Renal cortex interstitium (tissue), 11 donors: ENCODE results near the gene RPTOR. TPM values are rescaled to one million over a fixed set of nuclear protein-coding genes. Genes with fewer than 3 reads are reported as not detected.
A peak's percentile ranks its signal among the peaks of the same experiment; 100 is the strongest.

Source experiments
- DNase-seq, 11 donors: peaks; one replicate each; pipeline ENCODE4 v3.0.0-alpha.2; 2013; ENCODE audit warnings: low read depth in 9 of 11, low spot score in 4 of 11; ENCODE audit errors: extremely low read depth in 1 of 11
- polyA plus RNA-seq, 3 donors: library from polyadenylated mRNA; unstranded; fragments of 120-200 nt; gene quantifications; one replicate each; pipeline ENCODE4 v1.2.1, GENCODE V29; 2013; ENCODE audit not compliant: insufficient read length in 3 of 3

RPTOR gene
- polyA plus RNA-seq, 3 donors = 17.2 to 22.5 (median 21.4) TPM

DNA sequence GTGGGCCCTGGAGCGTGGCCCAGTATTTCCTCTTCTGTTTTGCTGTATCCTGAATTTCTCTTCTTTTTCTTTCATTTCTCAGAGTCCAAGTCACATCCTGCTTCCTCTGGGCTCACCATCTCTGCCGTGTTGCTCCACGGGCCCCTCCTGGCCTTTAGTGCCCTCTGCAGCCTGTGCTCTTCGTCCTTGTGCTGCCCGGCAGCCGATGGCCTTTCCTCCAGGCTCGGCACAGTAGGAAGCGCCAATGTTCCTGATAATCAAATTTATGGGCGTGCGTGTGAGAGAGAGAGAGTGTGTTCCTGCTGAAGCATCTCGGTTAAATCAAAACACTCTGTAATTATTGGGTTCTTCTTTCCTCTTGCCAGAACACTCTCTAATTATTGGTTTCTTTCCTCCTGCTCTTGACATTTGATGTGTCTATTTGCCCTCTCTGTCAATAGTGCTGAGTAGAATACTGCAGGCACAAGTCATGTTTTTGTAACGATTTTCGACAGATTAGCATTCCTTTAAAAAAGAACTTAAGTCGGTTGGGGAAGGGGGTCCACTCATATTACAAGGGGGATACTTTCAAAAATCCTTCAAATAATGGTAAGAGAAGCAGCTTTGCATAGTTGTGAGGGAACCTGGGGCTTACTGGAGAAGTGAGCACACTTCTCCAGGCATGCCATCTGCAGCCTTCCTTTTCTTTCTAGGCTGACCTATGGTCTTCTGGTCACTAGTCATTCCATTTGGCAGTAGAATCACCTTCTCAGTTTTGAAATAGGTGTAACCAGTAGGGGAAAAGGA, 126.6 kb downstream of the RPTOR start:
- no peak for DNase-seq

DNA sequence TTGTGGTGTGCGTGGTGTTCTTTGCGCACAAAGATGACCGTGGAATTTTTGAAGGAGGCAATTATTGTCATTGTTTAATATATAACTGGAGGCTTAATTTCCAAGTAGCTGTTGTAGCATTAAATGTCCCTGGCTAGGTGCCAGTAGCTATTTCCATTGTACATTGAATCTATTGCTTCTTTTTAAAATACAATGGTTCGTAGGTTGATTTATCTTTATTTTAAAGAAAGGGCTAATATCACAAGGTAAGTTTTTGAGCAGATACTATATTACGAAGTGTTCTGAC, 127.1 kb downstream of the RPTOR start:
- DNase-seq = no peak

DNA sequence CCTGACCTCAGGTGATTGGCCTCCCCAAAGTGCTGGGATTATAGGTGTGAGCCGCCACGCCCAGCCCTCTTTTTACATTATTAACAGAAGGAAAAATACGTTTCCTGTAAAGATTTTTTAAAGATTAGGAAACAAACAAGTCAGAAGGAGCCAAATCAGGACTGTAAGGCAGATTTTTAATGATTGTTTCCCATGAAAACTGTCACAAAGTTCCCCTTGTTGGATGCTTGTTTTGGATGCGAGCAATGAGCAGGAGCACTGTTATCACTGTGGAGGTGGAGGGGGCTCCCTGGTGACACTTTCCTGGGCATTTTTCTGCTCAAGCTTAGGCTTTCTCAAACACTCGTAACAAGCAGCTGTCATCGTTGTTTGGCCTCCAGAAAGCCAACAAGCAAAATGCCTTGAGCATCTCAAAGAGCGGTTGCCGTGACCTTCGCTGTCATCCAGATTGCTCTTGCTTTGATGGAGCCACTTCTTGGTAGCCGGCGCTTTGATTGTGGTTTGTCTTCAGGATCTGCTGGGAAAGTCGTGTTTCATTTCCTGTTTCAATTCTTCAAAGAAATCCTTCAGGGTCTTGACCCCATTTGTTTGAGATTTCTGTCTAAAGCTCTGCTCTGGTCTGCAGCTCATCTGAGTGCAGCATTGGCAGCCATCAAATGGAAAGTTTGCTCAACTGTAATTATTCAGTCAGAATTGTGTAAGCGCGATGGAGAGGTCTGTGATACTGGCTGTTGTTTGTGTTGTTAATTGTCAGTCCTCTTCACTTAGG, 128.7 kb downstream of the RPTOR start:
- DNase-seq = no peak

DNA sequence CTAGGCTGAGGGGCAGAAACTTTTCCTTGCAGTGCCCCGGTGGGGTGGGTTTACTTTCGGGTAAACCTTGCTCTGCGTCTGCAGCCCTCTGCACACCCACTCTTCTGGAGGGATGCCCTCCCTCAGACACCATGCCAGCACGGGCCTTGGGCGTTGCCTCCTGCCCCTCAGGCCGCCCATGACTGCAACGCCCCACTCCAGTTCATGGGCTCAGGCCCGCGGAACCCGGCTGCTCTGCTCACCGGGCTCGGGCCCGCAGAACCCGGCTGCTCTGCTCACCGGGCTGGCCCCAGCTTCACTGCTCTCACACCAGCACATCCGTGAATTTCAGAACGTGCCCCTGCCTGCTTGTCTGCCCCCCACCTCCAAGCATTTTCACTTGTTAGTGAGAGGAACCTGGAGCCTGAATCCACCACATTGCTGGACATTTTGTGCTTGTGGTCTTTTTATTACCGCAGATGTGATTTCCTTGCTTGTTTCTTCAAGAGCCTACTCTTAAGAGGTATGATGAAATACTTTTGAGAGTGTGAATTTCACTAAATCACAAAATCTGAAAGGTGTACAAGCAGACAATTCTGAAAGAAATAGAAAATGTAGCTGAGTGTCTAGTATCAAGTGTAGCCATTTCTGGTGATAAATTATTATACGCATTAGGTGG, 130.9 kb downstream of the RPTOR start:
- no peak for DNase-seq

DNA sequence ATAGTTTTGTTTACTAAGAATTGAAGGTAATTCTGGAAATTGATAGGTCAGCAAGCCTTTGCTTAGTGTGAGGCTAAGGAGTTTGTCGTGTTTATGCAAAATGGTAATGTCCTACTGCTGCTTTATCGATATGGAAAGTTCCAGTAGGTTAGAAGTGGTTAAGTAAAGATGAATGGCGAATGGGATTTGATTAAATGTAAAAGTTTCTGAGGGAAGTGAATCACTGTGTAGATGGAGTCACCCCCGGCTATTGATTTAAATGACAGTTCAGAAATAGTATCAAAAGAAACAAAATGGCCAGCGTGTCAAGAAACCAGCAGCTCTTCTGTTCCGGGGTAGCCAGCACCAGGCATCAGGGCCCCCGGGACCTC, 131.4 kb downstream of the RPTOR start:
- DNase-seq = no peak

DNA sequence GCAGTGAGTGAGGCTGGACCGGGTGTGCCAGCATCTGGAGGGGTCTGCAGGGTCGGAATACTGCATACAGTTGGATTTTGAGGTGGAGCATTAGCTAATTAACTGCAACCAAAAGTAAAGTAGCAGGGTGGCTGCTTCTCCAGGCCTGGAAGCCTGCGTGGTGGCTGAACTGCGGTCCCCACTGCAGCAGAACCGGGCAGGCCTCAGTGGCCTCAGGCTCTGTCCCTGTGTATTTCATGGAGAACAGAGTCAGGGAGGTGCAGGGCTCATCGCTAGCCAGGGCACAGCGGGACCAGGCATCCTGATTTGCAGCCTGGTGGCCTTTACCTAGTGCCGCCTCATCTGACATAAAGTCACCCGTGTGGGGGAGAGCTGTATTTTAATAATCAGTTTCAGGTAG, 131.9 kb downstream of the RPTOR start:
- DNase-seq = no peak

DNA sequence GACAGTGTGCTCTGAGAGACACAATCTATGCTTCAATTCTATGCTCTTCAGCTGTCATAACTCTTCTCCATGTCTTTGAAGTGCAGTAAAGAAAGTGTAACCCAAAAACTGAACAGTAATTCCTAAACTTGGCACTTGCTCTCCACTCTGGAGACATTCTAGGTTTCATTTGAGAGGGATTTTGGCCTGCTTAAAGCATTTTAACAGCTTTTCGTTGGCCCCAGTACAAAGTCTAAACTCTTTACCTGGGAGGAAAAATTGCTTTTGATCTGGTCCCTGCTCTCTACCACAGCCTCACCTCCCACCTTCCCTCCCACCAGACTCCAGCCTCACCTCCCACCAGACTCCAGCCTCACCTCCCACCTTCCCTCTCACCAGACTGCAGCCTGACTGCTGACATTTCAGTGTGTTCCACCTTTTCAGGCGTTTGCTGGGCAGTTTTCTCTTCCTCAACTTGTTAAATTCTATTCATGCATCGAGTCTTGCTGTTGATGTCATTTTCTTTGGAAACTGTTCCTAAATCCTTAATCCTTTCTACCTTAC, 132.6 kb downstream of the RPTOR start:
- no peak for DNase-seq

DNA sequence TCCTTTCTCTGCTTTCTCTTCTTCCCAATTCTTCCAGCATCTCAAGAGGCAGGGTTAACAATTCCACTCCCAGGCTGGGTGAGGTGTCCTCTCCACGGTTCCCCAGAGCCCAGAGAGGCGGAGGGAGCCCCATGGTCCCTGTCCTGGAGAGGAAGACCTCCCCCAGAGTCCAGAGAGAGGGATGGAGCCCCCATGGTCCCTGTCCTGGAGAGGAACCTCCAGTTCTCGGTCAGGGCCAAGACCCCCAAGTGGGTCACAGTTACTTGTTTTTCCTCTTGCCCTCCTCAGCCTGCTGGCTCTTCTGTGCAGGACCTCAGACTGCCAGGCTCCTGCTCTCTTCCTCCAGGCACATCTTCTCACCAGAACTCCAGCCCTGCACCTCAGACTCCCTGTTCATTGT, 135.2 kb downstream of the RPTOR start:
- DNase-seq = no peak

DNA sequence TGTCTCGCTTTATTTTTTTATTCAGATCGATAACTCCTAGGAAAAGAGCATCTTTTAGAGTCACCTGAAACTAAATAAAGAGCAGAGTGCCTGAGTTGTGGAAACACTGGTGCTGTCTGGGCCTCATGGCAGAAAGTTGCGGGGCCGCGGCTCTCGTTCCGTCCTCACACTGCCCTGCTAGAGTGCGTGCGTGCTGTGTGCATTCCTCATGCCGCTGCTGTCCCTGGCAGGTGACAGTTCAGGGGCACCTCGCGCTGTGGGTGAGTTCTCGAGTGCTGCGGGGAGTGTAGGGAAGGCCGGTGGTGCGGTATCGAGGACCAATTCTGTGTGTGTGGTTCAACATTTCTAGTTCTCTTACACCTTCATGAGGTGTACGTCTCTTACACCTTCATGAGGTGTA, 136.6 kb downstream of the RPTOR start:
- DNase-seq = no peak

DNA sequence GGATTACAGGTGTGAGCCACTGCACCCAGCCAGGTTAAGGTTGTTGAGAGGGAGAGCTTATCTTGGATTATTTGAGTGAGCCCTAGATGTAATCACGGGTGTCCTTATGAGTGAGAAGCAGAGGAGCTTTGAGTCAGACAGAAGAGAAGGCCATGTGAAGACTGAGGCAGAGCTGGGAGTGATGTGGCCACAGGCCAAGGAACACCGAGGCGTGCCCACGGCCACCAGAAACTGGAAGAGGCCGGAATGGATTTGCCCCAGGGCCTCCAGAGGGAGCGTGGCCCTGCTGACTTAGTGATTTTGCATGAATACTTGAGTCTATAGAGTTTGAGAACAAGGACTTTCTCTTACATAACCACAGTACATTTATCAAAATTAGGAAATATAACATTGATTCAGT, 137.7 kb downstream of the RPTOR start:
- DNase-seq = no peak

DNA sequence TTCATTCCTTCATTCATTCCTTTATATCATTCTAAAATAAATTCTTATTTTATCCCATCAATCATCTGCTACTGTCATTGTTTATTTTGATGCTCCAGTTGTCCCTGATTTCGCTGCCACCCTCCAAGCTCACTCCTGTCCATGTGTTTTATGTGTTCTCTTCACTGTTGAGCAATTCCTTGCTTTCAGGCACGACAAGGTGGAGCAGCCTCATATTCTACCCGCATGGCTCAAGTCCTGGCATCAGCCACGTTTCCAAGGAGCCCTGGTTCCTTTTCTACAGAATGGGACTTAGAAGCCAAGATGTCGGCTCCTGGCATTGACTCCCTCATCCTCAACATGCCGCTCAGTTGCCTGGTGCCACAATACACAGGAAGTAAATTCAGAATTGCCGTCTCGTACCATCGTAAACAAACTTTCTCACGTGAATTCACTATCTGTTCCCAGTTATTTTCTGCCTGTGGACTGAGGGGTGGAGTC, 139.0 kb downstream of the RPTOR start:
- DNase-seq = no peak

DNA sequence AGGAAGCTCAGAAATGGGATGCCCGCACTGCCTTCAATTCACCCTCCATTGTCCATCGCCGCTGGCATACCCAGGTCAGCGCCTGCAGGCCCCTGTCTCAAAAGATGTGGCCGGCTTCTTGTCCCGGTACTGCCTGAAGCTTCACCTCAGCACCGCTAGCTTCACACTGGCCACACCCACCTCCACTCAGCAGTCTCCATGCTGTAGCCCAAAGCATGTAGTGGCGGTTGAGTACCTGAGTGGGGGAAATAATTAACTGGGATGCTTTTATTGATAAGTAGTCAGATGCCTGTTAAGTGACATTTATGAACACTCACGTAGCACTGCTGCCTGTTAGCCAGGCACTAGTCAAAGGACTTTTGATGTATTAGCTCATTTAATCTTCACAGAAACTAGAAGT, 143.2 kb downstream of the RPTOR start:
- no peak for DNase-seq

DNA sequence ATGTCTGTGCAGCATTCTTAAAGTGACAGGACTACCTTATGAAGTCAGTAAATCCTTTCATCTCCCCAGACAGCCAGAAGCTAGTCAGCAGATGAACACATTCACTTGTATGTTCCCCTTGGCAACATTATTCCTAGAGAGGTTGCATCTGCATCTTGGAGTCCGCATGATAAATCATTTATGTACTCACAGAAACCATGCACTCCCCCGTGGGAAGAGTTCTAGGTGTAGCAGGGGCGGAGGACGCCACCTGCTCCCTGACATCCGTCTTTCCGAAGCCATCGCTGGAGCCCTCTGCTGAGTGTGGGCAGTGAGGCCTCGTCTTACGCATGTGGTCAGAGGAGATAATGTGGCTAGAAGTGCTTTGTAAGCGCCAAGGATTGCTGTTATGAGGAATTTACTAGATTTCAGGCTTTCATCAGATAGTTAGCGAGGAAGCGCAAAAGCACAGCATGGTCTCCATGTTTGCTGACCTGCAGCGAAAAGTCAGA, 144.5 kb downstream of the RPTOR start:
- no peak for DNase-seq

DNA sequence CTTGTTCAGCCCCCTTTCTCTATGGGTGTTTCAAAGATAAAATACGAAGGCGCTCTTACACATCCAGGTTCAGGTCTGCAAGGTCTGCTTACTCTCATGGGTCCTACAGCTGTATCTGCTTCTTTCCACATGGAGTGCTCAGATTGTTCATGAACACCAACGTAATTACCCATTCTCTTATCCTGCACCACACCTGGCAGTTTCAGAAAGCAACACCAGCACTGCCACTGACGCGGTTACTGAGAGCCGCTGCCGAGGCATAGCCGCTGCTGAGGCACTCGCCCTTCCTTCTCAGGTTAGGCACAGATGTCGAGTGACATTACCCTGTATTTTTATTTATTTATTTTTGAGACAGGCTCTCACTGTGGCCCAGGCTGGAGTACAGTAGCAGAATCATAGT, 147.1 kb downstream of the RPTOR start:
- no peak for DNase-seq

DNA sequence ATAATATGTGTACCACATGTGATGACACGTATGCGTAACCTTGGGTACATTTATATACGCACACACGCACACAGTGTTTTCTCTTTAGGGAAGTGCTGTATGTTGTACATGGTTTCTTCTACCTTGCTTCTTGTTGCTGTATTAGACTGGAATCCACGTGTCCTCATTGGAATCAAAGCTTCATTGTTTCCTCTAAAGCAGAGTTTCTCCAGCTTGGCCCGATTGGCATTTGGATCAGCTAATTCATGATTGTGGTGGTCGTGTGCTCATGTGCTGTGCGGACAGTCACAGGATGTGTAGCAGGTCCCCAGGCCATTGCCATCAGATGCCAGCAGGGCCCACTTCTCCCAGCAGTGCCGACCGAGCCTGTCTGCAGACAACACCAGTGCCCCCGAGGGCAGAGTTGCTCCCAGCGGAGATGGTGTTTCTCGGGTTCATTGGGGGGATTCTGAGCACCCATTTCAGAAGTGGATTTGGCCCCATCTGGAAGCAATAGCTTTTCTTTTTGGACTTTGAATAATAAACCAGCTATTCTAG, 148.4 kb downstream of the RPTOR start:
- no peak for DNase-seq

DNA sequence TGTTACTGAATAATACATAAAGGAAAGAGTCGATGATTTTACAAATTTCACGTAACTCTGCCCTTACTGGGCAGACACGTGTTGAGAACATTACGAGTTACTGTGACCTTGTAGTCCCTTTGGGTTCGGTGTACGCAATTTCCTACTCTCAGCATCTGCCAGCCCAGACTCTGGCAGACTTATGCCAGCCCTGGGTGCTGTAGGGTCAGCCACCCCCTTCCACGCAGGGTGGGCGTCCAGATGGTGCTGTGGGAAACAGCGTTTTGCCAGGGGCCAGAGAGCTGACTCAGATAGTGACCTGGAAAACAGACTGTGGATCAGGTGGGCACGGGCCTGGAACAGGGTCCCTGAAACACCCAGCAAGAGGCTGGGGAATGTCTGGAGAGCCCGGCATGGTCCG, 148.9 kb downstream of the RPTOR start:
- no peak for DNase-seq

DNA sequence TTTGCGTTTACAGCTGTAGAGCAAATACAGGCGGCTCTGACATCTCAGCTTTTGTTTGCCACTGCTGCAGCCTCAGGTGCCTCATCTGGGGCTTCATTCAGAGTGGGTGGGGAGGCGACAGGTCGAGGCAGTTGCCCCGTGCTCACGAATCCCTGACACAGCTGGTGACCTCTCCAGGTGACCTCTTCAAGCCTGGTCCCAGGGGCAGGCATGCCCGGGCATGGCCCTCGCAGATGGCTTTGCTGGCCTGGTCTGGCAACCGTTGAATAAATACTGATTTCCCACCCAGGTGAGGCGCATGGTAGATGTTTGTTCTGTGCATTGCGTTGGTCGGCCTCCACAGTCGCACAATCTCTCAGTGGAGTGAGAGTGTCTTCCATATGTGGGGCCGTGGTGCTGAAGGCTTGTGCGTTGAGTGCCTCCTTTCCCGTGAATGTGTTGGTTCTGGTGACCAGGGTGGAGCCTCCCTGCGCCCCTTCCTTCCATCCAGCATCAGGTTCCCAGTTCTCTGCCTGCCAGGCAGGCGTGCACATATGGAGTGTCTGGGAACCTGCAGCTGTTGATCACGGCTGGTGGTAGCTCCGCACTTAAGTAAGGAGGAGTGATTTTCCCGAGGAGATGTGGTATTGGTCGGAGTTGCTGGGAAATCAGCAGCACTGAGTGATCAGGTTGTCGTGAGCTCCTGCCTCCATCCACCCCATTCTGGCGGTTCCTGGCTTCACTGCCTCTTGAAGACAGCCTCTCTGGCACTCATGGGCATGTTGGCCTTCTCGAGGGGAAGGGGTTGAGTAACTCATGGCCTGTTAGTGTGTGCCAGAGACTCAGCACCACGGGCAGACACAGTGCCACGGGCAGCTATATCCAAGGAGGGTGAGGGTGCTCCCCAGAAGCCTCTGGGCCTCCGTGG, 149.7 kb downstream of the RPTOR start:
- DNase-seq = no peak

DNA sequence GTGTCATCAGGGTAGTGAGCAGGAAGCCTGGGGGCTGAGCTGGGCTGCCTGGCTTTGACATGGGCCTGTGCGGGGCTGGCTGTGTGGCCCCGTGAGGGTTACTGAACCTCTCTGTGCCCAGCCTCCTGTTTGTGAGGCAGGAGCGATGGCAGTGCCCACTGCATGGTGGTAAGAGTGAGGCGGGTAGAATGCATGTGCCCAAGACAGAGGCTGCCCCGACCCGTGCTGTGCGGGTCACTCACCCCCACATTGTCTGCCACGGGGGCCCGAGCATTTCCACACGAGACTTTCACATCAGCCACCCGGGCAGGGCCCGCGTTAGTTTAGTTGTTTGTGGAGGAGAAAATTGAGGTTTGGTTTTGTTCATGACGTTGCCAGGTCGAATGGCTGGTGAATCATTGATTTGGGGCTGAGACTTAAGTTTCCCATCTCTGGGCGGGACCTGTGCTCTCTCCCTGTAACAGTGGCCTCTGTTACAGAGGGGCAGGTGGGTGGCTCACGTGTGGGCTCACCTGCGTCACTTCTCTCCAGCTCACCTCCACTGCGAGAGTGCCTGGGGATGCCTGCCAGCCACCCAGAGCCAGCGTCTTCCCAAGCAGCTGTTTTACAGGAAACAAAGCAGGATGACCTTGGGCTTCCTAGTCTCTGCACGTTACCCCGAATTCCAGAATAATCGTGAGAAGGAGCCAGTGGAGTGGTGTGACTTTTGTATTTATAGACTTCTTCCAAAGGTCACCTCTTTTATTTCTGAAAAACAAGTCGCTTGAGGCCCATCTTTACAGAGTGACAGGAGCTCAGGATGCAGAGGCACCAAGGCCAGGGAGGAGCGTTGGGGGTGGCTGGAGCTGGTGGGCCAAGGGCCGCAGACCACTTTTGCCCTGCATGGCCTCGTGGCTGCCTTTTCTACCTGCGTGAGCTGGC, 150.6 kb downstream of the RPTOR start:
- DNase-seq = peak in 6 of 11 donors; percentile 15 to 42 (median 35)
